GM04503 (cell line): ENCODE results near the gene PLXND1.
"Not testable (repeated sequence)": the region's sequence is repeated elsewhere in the genome, so short reads cannot be mapped to it uniquely, and the experiment has no call there.

ENCODE experiments used
- DNase-seq: peaks from one replicate; pipeline ENCODE4 v3.0.0-alpha.2; 2012; ENCODE audit warnings: low read depth

The PLXND1 gene

DNA sequence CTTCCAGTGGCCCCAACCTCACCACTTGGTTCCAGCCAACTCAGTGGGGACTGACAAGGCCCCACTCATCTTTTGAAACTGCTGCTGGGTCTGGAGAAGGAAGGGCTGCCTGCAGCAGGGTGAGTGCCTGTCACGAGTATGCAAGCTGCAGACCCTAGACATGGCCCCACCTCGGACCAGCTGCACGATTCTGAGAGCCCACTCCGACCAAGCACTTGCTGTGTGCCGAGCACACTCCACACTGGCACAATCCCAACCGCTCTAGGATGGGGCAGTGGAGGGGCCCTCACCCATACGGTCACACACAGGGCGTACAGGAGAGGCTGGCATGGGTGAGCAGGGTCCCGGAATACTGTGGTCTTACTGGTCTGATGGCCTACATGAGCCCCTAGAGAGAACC, 8.0 kb upstream of the PLXND1 start:
- no peak for DNase-seq

DNA sequence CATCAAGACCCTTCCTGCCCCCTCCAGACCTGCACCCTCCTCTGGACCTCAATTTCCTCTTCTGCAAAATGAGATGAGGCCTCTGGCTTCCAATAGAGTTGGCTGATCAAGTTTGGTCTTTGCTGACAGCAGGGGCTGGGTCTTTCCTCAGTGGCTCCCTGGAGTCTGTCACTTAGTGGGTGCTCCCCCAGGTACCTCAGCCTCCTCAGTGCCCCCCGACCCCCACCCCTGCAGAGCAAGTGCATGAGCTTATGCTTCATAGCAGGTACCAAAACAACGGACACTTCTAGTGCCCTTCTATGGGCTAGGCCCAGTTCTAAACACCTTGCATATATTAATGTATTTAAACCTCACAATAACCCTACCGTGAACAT, 6.9 kb upstream of the PLXND1 start:
- DNase-seq = no peak

DNA sequence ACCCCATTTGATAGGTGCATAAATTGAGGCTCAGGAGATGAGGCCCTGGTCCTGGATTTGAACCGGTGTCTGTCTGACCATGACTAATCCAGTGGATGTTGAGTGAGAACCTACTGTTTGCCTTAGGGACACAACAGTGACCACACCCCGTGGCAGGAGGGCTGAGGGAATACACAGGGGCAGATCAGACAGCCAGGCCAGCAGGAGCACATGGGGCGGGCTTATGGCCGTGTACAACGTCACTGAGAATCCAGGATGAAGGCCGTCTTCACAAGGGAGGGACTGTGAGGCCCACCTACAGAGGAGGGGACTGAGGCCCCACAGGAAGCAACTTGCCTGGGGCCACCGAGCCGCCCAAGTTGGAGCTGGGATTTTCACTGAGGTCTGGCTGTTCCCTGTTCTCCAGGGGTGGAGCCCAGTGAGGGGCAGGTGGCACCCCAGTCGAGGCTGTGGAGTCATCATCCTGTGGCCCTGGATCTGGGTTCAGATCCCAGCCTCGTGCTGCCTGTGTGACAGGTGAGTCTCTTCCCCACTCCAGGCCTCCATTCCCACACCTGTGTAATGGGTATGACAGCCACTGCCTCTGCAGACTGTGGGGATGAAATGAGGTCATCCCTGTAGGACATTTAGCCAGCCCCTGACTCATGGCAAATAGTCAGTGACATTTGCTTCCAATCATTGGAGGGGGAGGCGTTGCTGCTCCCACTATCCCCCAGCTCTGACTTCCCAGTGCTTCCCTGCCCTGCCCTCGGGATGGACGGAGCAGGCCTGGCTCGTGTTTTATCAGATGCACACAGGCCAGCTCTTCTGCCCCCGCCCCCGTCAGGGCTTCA, 6.3 kb upstream of the PLXND1 start:
- no peak for DNase-seq

DNA sequence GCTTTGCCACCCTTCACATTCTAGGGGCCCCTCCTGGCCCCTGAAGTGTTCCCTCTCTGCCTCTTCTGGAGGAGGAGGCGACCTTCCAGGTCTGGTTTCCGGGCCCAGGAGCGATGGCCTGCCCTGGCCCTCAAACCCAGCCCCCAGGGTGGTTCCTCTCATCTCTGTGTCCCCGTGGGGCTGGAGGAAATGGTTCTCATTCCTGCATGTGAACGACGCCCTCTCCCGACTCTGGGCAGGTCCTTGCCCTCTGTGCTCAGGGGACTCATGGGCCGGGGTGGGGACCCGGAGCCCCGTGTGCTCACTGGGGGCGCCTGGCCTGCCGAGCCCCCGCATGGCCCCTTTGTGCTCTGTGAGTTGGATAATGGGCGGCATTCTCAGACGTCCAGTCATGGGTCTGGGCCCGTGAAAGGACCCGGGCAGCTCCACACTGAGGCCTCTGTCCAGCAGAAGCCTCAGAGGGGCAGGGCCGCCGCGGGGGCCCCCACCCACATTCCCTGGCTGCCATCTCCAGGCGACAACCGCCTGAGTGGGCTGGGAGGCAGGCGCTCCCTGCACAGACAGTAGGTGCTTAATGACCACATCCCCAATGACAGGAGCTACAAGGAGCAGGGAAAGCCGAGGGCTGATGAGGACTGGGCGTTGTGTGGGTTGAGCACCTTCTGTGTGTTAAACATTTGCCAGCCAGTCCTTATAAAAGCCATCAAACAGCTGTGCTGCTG, 5.5 kb upstream of the PLXND1 start:
- DNase-seq = no peak

DNA sequence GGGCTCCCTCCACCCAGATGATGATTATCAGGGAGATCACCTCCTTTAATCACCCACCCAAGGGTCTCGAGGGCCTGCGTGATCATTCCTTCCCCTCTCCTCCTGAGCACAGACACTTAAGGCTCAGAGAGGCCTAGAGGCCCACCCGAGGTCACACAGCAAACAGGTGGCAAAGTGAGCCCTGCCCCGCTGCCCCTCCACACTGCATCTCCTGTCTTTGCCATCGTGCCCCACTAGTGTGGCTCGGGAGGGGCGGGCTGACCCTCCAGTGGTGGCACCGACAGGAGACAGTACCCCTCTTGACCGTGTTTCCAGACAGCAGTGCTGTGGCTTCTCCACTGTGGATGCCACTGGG, 4.9 kb upstream of the PLXND1 start:
- DNase-seq = no peak

DNA sequence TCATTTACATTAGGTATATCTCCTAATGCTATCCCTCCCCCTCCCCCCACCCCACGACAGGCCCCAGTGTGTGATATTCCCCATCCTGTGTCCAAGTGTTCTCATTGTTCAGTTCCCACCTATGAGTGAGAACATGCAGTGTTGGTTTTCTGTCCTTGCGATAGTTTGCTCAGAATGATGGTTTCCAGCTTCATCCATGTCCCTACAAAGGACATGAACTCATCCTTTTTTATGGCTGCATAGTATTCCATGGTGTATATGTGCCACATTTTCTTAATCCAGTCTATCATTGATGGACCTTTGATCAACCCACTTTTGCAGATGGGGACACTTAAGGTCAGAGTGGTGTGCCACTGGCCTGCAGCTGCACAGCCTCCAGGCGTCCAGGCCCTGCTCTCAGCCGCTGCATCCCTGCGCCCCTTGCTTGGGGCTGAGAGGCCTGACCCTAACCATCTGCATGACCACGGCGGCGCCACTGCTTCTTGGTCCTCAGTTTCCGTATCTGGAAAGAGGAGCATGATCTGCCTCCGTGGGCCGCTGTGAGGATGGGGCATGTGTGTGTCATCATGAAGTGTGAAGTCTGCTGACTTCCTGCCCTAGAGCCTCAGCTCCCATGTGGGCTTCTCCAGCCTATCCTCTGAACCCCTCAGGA, 4.4 kb upstream of the PLXND1 start:
- DNase-seq = not testable (repeated sequence)

DNA sequence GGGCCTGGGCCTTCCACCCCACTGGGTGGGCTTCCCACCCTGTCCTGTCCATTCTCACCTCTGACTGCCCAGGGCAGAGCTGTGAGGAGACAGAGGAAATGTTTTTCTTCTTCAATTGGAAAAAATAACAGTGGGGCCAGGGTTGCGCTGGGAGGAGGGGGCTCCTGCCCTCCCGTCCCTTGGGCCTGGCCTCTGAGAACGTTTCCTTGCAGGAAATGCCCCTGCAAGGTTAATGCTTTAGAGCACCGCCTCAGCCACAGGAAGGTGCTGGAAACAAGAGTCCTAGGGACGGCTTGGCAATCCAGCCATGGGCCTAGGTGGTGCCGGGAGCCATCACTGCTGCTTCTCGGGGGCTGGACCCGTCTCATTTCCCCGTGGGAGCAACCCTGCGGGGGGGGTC, 3.8 kb upstream of the PLXND1 start:
- DNase-seq = no peak

DNA sequence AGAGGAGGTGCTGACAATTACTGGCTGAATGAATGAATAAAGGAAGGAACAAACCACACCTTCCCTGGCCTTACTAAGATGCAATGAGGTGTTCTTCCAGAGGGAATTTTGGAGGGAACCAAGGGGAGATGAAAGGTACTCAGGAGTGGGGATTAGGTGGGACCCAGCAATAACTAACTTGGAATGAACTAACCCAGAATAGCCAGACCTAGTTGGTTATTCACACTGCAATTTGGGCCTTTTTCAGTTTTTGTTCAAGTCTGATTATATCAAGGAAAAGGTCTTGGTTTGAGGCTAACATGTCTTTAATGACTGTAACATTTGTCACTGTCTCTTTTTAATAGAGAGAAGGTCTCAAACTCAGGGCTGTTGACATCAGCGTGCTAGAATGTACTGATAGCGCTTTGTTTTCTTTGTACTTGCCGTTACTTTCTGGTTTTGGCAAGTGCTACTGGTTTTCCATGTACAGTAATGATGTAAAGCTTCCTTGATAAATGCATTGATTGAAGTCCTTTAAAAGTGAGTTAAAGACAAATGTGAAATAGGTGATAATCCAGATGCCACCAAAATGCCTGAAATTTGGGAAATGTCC, 3.2 kb upstream of the PLXND1 start:
- DNase-seq = no peak

DNA sequence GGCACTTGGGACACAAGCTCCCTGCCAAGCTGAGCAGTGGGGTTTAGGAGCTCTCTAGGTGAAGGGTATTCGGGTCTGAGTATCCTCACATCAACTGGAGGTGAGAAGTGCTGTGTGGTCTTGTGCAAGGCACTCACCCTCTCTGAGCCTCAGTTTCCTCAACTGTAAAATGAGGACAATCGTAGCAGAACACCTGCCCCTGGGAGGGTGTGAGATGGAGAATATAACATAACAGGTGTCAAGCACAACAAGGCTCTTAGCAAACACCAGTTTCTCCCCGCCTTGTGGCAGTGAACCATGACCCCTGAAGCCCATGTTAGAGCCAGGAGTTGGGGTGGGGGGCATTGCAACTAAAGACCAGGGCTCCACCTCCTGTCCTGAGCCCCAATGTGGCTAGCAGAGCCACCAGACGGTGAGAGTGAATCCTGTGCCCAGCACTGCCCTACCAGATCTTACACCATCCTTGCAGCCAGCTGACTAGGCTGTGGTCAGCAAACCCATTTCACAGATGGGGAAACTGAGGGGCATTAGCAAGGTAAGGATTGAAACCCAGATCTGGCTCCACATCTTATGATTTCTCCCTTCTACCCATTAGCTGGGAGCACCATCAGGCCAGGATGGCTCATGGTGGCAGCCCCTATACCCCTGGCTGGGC, 2.6 kb upstream of the PLXND1 start:
- no peak for DNase-seq

DNA sequence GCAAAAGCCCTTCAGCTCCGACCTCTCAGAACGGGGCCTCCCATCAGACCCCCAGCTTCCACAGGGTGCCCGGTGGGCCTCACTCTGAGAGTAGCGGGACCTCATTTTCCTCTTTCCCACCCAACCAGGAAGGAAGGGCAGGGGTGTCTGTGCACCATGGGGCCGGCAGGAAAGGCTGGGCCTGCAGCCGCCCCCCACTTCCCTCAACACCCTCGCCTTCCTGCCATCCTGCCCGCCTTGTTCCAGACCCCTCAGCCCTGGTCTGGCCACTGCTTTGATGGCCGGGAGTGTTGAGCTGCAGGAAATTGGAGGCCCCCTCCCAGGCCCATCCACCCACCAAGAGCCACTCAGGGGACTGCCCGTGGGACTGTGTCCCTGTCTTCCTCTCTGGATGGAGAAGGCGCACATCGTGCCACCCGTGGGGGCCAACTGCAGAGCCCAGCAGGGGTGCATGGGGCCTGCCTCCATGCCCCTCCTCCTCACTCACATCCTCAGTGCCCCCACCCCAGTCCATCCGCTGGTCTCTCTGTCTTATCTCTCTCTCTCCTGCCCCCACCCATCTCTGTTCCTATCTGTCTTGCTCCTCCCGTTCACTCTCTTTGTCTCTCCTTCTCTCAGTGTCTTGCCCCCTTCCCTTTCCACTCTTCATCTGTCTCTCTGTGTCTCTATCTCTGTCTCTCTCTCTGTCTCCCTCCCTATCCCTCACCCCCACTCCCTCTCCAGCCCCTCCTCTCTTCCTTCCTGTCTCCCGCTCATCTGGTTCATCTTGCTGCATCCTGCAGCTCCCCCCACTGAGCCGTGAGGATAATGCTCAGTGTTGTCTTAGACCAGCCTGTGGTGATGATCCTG, 1.8 kb upstream of the PLXND1 start:
- no peak for DNase-seq

DNA sequence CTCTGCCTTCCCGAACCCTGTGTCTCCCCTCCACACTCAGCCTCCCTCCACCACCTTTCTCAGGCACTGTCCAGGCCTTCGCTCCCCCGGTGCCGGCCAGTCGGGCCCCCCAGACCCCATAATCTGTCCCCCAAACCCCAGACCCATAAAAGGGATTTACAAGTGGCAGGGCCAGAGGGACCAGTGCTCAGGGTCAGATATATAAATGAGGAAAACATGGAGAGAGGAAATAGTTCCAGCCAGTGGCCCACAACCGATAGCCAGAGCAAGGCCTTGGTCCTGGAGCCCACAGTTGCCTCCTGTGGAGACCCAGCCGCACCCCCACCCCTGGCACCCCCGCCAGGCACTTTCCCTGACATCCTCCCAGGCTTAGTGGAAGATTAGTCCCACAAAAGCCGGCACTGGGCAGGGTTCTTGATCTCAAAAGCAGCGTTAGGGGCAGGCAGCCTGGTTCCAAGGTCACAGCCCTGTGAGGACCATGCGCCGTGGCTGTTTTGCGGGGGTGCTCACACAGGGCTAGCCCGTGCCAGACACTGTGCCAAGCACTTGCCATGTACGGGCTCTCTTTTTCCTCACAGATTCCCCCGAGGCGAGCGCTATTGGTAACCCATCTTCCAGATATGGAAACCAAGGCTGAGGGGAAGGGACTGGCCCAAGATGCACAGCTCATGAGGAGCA, 1.1 kb upstream of the PLXND1 start:
- DNase-seq = no peak

DNA sequence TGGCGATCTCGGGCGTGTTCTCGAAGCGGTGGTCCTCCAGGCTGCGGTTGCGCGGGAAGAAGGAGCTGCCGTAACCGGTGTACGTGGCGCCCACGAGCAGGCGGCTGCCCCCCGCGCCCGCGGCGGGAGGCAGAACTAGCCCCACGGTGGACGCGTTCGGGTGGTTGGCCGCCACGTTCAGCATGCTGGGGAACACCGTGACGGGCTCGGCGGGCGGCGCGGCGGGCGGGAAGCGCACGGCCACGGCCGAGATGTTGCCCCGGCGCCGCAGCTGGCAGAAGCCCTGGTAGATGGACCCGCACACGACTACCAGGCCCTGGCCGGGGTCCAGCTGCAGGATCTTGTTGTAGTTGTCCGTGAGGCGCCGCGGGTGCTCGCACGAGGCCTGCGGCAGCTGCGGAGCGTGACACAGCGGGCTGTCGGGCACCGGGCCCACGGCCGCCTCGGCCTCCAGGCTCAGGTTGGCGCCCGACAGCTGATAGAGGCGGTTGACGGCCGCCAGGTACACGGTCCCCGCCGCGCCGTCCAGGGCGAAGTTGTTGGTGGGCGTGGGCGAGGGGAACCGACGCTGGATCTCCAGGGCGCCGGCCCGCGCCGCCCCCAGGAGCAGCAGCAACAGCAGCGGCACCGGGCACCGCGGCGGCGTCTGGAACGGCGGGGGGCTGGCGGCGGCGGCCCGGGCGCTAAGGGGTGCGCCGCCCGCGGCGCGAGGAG, 397 bp downstream of the PLXND1 start:
- no peak for DNase-seq

DNA sequence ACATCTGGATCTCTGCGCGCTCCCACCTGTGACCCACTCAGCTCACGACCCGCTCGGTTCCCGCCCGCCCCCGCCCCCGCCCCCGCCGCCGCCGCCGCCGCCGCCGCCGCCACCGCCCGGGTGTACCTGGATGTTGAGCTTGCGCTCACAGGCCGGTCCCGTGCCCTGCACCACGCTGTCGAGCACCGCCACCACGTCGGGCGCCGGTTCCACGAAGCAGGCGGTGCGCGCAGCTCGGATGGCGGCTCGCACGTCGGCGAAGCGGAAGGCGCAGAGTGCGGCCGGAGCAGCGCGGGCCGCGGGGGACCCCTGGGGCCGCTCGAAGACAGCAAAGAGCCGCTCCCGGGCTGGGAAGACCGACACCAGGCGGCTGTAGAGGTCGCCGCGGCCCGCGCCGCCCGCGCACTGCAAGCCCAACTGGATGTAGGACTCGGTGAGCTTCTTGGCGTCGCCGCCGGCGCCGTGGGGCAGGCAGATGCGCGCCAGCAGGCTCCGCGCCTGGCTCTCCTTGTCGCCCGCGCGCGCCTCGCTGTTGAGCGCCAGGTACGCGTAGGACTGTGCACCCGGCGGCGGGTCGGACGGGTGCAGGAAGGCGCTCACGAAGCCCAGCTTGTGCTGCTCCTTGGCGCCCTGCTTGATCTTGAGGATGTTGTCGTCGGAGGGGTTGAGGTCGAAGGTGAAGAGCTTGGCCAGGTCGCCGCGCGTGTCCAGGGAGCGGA, 1.1 kb downstream of the PLXND1 start:
- DNase-seq = no peak

DNA sequence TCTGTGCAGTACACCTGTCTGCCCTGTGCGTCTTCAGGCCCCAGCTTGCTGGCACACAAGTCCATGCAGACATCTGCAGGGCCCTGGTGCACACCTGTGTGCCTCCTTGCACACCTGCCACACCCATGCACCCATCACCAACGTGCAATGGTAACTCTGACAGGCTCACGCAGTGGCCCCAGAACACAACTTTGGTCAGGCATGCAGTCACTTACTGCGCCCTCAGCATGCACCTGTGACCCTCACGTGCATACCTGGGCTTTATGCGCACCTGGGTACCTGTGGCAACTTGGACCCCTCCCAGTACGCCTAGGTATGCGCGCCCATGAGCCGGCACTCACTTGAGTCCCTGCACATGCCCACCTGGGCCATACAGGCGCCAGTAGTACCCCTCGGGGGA, 1.7 kb downstream of the PLXND1 start:
- no peak for DNase-seq

DNA sequence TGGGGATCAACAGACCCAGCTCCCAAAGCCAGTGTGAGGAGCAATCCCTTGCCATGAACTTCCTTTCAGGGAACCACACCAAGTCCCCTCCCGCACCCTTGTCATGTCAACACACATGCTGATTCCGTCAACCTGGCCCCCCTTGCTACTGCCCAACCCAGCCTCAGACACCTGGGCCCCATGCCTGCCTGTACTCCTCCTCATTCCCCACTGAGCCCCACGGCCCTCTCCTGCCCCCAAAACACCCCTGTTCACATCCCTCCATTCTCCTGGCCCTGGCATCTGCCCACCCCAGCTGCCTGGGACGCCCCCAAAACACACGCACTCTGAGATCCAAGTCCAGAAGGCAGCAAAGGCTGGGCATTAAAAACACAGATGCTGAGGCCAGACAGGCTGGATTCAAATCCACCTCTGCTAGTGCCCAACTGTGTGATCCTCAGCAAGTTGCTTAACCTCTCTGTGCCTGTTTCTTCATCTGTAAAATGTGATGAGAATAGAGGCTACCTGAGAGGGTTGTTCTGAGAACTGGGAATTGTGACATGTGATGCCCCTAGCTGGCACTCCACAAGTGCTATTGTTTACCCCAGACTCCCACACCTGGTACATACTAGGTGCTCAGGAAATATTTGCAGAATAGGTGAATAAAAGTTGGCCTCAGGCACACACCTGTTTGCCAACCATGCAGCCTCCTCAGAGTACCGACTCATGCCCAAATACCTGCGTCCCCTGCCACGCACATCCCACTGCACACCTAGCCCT, 2.3 kb downstream of the PLXND1 start:
- DNase-seq = no peak

DNA sequence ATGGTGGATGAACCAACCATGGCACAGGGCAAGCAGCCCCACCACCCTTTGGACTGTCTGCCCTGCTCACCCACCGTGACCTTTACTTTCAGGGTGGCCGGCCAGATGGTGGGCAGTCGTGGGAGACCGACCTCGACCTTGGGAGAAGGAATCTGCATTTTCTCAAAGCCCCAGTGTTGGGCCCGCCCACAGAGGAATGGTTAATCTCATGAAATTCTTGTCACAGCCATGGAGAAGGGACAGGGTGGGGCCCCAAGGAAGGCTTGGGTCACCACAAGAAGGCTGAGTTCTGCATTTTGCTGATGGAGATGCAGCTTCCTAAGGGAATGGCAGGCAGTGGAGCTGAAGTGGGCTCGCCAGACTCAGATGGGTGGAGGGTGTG, 2.9 kb downstream of the PLXND1 start:
- no peak for DNase-seq

DNA sequence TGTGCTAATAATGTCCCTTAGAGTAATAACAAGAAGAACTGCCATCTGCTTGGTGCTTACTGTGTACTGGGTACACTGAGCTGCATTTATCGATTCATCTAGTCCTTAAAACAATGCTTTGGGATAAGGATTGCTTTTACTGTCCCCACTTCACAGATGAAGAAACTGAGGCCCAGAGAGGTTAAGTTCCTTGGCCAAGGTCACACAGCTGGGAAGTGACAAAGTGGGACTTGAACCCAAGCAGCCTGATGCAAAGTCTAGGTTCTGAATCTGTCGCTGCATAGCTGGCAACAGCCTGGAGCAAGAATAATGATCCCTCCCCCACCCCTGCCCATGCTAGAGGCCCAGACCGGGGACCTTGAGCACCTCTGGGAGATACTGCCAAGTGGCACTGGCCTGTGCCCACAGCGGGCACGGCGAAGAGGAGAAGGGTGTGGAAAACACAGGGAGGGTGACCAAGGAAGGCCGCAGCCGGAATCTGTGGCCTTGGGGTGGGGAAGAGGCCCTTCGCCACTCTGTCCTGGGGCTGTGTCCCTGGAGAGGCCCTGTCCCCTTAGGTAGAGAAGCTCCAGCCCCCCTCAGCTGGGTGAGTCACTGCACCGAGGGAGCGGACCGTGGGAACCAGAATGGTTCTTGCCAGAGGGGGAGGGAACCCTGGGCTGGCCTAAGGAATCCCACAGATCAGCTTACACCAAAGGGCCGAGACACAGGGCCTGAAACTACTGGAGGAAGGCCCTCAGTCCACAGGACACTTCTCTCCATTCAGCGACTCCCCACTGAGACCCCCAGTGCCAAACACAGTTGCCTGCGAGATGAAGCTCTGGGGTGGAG, 3.5 kb downstream of the PLXND1 start:
- peak; percentile 85 for DNase-seq

DNA sequence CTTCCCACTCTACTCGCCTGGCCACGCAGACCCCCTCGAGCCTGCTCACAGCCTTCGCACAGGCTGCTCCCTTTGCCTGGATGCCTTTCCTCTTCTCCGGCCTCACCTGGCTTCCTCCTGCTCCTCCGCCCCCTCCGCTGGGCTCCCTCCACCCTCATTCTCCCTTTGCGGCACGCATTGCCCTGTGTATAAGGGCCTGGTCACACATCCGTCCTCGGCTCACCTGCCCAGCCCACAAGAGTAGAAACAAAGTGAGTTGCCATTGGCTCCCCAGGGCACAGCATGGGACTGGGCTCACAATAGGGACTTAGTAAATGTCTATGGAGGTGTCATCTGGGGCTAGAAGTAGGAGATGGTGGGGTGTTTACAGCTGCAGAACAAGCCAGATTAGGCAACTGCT, 4.2 kb downstream of the PLXND1 start:
- no peak for DNase-seq
